DND-41 (cell line): ENCODE measurements around the gene TP53RK.

ENCODE experiments used
- CTCF ChIP-seq: IDR thresholded peaks from 2 replicates; pipeline ENCODE4 v1.5.1; 2012; ENCODE audit warnings: borderline replicate concordance, low read length, moderate library complexity, mild to moderate bottlenecking; ENCODE audit not compliant: poor library complexity, severe bottlenecking; ENCODE audit errors: extremely low read depth
- EZH2 ChIP-seq: IDR thresholded peaks from 3 replicates; pipeline ENCODE4 v1.6.1; 2012; ENCODE audit warnings: borderline replicate concordance, low read depth, mild to moderate bottlenecking, moderate library complexity, low read length, inconsistent platforms; ENCODE audit not compliant: severe bottlenecking

- TF ChIP-seq CTCF (no peak), EZH2 (no peak)
These were observed 19.1 kb upstream of the TP53RK start for GRCh38 chr20:46708172-46708860.
